Measurements from ENCODE around the gene TSTD1. TPM values are rescaled to one million over a fixed set of nuclear protein-coding genes. Genes with fewer than 3 reads are reported as not detected.

Gene TSTD1
- total RNA-seq, 1 experiment from 2014 or later, result 116 TPM

DNA sequence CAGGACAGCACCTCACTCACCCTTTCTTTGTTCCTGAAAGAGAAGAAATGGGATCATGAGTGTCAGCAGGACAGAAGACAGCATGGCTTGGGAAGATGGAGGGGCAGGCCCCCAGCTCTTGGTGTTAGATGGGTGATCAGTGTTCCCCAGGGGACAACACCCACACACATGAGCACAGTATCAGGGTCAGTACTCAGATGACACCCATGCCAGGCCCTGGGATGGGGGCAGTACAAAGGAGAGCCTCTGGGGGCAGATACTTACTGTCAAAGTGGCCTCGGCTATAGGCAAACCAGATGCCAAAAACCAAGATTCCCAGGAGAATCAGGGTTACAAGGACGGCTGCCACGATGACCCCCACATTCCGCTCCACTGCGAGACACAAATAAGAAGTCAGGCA lies 39.4 kb downstream of the TSTD1 start:
- H4K20me1 ChIP-seq (ENCODE audit: insufficient read depth), result no peaks in the 10 kb centered on the region
- peaks cover 26 to 42% of the 10 kb centered on the region in 2 experiments for H3K4me1 ChIP-seq (ENCODE audit: control insufficient read depth in 1 of 2, insufficient read depth in 2 of 2, low read length in 2 of 2)
- H2AFZ ChIP-seq (ENCODE audit: low read depth, low read length, poor library complexity, severe bottlenecking), result no peak overlapping the region
- TF ChIP-seq CBX3 (IDR thresholded peaks at IDR 0.05; ENCODE audit: low read depth) (no peak), ELF1 (IDR thresholded peaks at IDR 0.05; ENCODE audit: borderline replicate concordance, low read depth) (no peak), SIN3A (IDR thresholded peaks at IDR 0.05; ENCODE audit: low read depth) (no peak), POLR2A (IDR thresholded peaks at IDR 0.05; ENCODE audit: borderline replicate concordance, extremely low read depth, insufficient read depth, insufficient read length) (no peak), EZH2 (IDR thresholded peaks at IDR 0.05) (no peak), JUND (IDR thresholded peaks at IDR 0.05) (no peak), TCF7L2 (IDR thresholded peaks at IDR 0.05; ENCODE audit: borderline replicate concordance, extremely low read depth, insufficient read depth, insufficient read length) (no peak), SRF (IDR thresholded peaks at IDR 0.05; ENCODE audit: low read depth) (no peak), ZNF274 (IDR thresholded peaks at IDR 0.05; ENCODE audit: low read depth, low read length) (no peak), ZFX (IDR thresholded peaks at IDR 0.05) (no peak), POLR2AphosphoS5 (IDR thresholded peaks at IDR 0.05; ENCODE audit: low read depth, low read length) (no peak), YY1 (IDR thresholded peaks at IDR 0.05; ENCODE audit: extremely low read depth, insufficient replicate concordance, low read depth, low read length) (no peak), EZH2phosphoT487 (IDR thresholded peaks at IDR 0.05; ENCODE audit: borderline replicate concordance) (no peak), CEBPB (IDR thresholded peaks at IDR 0.05; ENCODE audit: low read depth) (no peak)
- TF ChIP-seq, protein P1, sequence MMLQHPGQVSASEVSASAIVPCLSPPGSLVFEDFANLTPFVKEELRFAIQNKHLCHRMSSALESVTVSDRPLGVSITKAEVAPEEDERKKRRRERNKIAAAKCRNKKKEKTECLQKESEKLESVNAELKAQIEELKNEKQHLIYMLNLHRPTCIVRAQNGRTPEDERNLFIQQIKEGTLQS (IDR thresholded peaks at IDR 0.05), result no peak
- TF ChIP-seq, protein P2, sequence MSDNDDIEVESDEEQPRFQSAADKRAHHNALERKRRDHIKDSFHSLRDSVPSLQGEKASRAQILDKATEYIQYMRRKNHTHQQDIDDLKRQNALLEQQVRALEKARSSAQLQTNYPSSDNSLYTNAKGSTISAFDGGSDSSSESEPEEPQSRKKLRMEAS (IDR thresholded peaks at IDR 0.05), result no peak
- TF ChIP-seq, protein P3, sequence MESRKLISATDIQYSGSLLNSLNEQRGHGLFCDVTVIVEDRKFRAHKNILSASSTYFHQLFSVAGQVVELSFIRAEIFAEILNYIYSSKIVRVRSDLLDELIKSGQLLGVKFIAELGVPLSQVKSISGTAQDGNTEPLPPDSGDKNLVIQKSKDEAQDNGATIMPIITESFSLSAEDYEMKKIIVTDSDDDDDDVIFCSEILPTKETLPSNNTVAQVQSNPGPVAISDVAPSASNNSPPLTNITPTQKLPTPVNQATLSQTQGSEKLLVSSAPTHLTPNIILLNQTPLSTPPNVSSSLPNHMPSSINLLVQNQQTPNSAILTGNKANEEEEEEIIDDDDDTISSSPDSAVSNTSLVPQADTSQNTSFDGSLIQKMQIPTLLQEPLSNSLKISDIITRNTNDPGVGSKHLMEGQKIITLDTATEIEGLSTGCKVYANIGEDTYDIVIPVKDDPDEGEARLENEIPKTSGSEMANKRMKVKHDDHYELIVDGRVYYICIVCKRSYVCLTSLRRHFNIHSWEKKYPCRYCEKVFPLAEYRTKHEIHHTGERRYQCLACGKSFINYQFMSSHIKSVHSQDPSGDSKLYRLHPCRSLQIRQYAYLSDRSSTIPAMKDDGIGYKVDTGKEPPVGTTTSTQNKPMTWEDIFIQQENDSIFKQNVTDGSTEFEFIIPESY (IDR thresholded peaks at IDR 0.05; ENCODE audit: extremely low read depth, insufficient replicate concordance, low read length), result no peak
- TF ChIP-seq, protein P4, sequence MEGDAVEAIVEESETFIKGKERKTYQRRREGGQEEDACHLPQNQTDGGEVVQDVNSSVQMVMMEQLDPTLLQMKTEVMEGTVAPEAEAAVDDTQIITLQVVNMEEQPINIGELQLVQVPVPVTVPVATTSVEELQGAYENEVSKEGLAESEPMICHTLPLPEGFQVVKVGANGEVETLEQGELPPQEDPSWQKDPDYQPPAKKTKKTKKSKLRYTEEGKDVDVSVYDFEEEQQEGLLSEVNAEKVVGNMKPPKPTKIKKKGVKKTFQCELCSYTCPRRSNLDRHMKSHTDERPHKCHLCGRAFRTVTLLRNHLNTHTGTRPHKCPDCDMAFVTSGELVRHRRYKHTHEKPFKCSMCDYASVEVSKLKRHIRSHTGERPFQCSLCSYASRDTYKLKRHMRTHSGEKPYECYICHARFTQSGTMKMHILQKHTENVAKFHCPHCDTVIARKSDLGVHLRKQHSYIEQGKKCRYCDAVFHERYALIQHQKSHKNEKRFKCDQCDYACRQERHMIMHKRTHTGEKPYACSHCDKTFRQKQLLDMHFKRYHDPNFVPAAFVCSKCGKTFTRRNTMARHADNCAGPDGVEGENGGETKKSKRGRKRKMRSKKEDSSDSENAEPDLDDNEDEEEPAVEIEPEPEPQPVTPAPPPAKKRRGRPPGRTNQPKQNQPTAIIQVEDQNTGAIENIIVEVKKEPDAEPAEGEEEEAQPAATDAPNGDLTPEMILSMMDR (IDR thresholded peaks at IDR 0.05 in 2 of 3, conservative IDR thresholded peaks at IDR 0.05 in 1 of 3; ENCODE audit: borderline replicate concordance in 1 of 3, insufficient read depth in 1 of 3, low read depth in 2 of 3, low read length in 2 of 3), result no peak
- TF ChIP-seq, protein P5, sequence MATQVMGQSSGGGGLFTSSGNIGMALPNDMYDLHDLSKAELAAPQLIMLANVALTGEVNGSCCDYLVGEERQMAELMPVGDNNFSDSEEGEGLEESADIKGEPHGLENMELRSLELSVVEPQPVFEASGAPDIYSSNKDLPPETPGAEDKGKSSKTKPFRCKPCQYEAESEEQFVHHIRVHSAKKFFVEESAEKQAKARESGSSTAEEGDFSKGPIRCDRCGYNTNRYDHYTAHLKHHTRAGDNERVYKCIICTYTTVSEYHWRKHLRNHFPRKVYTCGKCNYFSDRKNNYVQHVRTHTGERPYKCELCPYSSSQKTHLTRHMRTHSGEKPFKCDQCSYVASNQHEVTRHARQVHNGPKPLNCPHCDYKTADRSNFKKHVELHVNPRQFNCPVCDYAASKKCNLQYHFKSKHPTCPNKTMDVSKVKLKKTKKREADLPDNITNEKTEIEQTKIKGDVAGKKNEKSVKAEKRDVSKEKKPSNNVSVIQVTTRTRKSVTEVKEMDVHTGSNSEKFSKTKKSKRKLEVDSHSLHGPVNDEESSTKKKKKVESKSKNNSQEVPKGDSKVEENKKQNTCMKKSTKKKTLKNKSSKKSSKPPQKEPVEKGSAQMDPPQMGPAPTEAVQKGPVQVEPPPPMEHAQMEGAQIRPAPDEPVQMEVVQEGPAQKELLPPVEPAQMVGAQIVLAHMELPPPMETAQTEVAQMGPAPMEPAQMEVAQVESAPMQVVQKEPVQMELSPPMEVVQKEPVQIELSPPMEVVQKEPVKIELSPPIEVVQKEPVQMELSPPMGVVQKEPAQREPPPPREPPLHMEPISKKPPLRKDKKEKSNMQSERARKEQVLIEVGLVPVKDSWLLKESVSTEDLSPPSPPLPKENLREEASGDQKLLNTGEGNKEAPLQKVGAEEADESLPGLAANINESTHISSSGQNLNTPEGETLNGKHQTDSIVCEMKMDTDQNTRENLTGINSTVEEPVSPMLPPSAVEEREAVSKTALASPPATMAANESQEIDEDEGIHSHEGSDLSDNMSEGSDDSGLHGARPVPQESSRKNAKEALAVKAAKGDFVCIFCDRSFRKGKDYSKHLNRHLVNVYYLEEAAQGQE (IDR thresholded peaks at IDR 0.05; ENCODE audit: low read depth), result no peak
- H3K9me2 ChIP-seq (ENCODE audit: insufficient read depth), result no peaks in the 10 kb centered on the region
- H3K4me3 ChIP-seq (replicated peaks in 1 of 2; ENCODE audit: low read depth in 1 of 2, low read length in 2 of 2), result no peak overlapping the region
- no peaks in the 10 kb centered on the region for H3K27me3 ChIP-seq (ENCODE audit: insufficient read depth, low read length)
- H3K27ac ChIP-seq (ENCODE audit: low read depth, low read length), result no peak overlapping the region
- DNase-seq (ENCODE audit: low read depth, low spot score) (no peak), ATAC-seq (no peak)
- peaks cover 30% of the 10 kb centered on the region for H3K79me2 ChIP-seq (ENCODE audit: insufficient read depth, low read length)
- peaks cover 25 to 32% of the 10 kb centered on the region in 2 experiments; a peak in 3 of 4 replicates for H3K36me3 ChIP-seq (ENCODE audit: control insufficient read depth in 1 of 2, insufficient read depth in 2 of 2, low read length in 2 of 2)
- ChIA-PET POLR2A (interaction anchor here (1.2 kb wide), 1 partner anchor 22 kb away, joined by 3 read pairs; the partner anchor contains the start of gene F11R), CTCF (interaction anchor here (0.6 kb wide), 1 partner anchor 9 kb away, joined by 3 read pairs; no protein-coding TSS in a partner anchor), RAD21 (ENCODE audit: low non-redundant PET in 1 of 2, low total read pairs in 2 of 2, uncharacterized antibody in 2 of 2, unreplicated experiment in 2 of 2) (no interaction called here)
- no peaks in the 10 kb centered on the region for H3K9me3 ChIP-seq (ENCODE audit: control insufficient read depth in 1 of 2, insufficient read depth in 1 of 2, low read depth in 1 of 2, low read length in 2 of 2)
- no peak overlapping the region for H3K9ac ChIP-seq (ENCODE audit: low read length)
- no TSS peak for BruUV-seq (replicated peaks)
- intact Hi-C loops (cut with micrococcal nuclease), result loop anchor here (5.0 kb wide), 1 partner anchor 118 kb away; the partner anchor contains the start of genes NIT1 and PFDN2
- no peak overlapping the region for H3K4me2 ChIP-seq (ENCODE audit: low read length)
